Tibial nerve (tissue), 4 donors: ENCODE measurements around the gene RBBP8. TPM values are rescaled to one million over a fixed set of nuclear protein-coding genes. Genes with fewer than 3 reads are reported as not detected.

Source experiments
- DNase-seq, 2 donors: peaks; one replicate each; pipeline ENCODE4 v3.0.0-alpha.2; 2019; ENCODE audit warnings: low spot score in 2 of 2
- H3K27ac ChIP-seq, 4 donors: fragments of 200-600 bp; sonication (generic) in 3 of 4; one replicate each; pipeline ENCODE4 v1.5.1; 2017 to 2019; ENCODE audit warnings: mild to moderate bottlenecking in 1 of 4
- H3K27me3 ChIP-seq, 2 donors: fragments of 200-600 bp; sonication (generic) in 1 of 2; one replicate each; pipeline versions ENCODE4 v1.5.1 to v1.6.0; 2017 to 2019
- H3K36me3 ChIP-seq, 3 donors: fragments of 200-600 bp; sonication (generic); one replicate each; pipeline ENCODE4 v1.5.1; 2018 to 2019
- H3K4me1 ChIP-seq, 4 donors: fragments of 200-600 bp; sonication (generic) in 3 of 4; one replicate each; pipeline ENCODE4 v1.5.1; 2017 to 2019
- H3K4me3 ChIP-seq, 4 donors: fragments of 200-600 bp; sonication (generic) in 3 of 4; one replicate each; pipeline ENCODE4 v1.5.1; 2017 to 2019; ENCODE audit warnings: mild to moderate bottlenecking in 1 of 4, moderate library complexity in 1 of 4
- H3K9me3 ChIP-seq, 4 donors: fragments of 200-600 bp; sonication (generic) in 3 of 4; one replicate each; pipeline ENCODE4 v1.5.1; 2017 to 2019
- CTCF ChIP-seq, 5 experiments: fragments of 200-600 bp in 3 of 5; fragments of 450-650 bp in 2 of 5; sonication (generic) in 3 of 5; IDR thresholded peaks; one replicate each; pipeline ENCODE4 v1.5.1; 2016 to 2019; ENCODE audit warnings: antibody characterized with exemption in 5 of 5, mild to moderate bottlenecking in 3 of 5, moderate library complexity in 2 of 5
- EP300 ChIP-seq, 2 donors: sonication (generic); formaldehyde crosslinking; IDR thresholded peaks; one replicate each; pipeline ENCODE4 v1.6.1; 2017; ENCODE audit warnings: antibody characterized with exemption in 2 of 2, mild to moderate bottlenecking in 1 of 2
- POLR2A ChIP-seq, 2 donors: fragments of 450-650 bp; IDR thresholded peaks; one replicate each; pipeline ENCODE4 v1.6.1; 2017; ENCODE audit warnings: antibody characterized with exemption in 2 of 2, mild to moderate bottlenecking in 2 of 2, moderate library complexity in 2 of 2
- WGBS, 2 donors: methylation state at CpG; one replicate each; pipeline ENCODE4 v1.1.5; 2018; 5-methylcytosine and 5-hydroxymethylcytosine counted together
- total RNA-seq, 4 donors: library from RNA; depleted of rRNA; stranded (reverse); fragments of >200 nt; gene quantifications; one replicate each; pipeline ENCODE4 v1.1.0, GENCODE V29; 2016

The RBBP8 gene
- total RNA-seq, 4 donors from 2014 or later, result 8.3 to 43.8 (median 13.5) TPM

- 79 to 83% methylated on average over 2 of the region's 2 CpGs for WGBS, 2 donors
- TF ChIP-seq CTCF (IDR thresholded peaks at IDR 0.05) (peak; percentile 47 to 67 (median 58)), POLR2A (IDR thresholded peaks at IDR 0.05) (no peak)
Observed at GRCh38 chr18:22930089-22930713, 2.9 kb upstream of the RBBP8 start.

GRCh38 chr18:22932885-22933205, 283 bp upstream of the RBBP8 start:
- Histone ChIP-seq H3K36me3 (no peaks in the 10 kb centered on the region), H3K27ac (peak overlapping the region; percentile 93 to 96 (median 96)), H3K4me1 (peaks cover 0 to 8% (median 0%) of the 10 kb centered on the region in 4 donors), H3K4me3 (peak overlapping the region; percentile 54 to 84 (median 73)), H3K27me3 (no peaks in the 10 kb centered on the region), H3K9me3 (no peaks in the 10 kb centered on the region)
- no peak for TF ChIP-seq CTCF (IDR thresholded peaks at IDR 0.05)
- TF ChIP-seq EP300 (IDR thresholded peaks at IDR 0.05), result no peak
- TF ChIP-seq POLR2A (IDR thresholded peaks at IDR 0.05), result no peak
- WGBS, 2 donors, result 0 to 1% methylated on average over 17 of the region's 17 CpGs
- no peak for DNase-seq

More at GRCh38 chr18:22930089-22930713, 2.9 kb upstream of the RBBP8 start:
- Histone ChIP-seq H3K27me3 (no peaks in the 10 kb centered on the region), H3K4me1 (peaks cover 0 to 8% (median 0%) of the 10 kb centered on the region in 4 donors), H3K36me3 (no peaks in the 10 kb centered on the region), H3K4me3 (no peak overlapping the region), H3K9me3 (no peaks in the 10 kb centered on the region), H3K27ac (no peak overlapping the region)
- peak; percentile 61 to 92 for DNase-seq

- H3K27ac ChIP-seq, result peak overlapping the region; percentile 93 to 96 (median 96)
- peaks cover 0 to 1% (median 0%) of the 10 kb centered on the region in 3 donors for H3K36me3 ChIP-seq
- TF ChIP-seq EP300 (IDR thresholded peaks at IDR 0.05) (no peak), POLR2A (IDR thresholded peaks at IDR 0.05) (no peak), CTCF (IDR thresholded peaks at IDR 0.05) (no peak)
- H3K4me1 ChIP-seq, result peaks cover 0 to 8% (median 0%) of the 10 kb centered on the region in 4 donors
- no peaks in the 10 kb centered on the region for H3K27me3 ChIP-seq
- peak overlapping the region; percentile 54 to 84 (median 73) for H3K4me3 ChIP-seq
- no peaks in the 10 kb centered on the region for H3K9me3 ChIP-seq
- no peak for DNase-seq
- WGBS, 2 donors, result 12 to 15% methylated on average over 16 of the region's 16 CpGs
Observed at GRCh38 chr18:22933966-22934423, 867 bp downstream of the RBBP8 start.

GRCh38 chr18:22934789-22935188, 1.7 kb downstream of the RBBP8 start:
- WGBS, 2 donors, result 95 to 96% methylated on average over 1 of the region's 1 CpG
- no peaks in the 10 kb centered on the region for H3K9me3 ChIP-seq
- H3K27ac ChIP-seq, result no peak overlapping the region
- no peaks in the 10 kb centered on the region for H3K27me3 ChIP-seq
- H3K4me3 ChIP-seq, result no peak overlapping the region
- TF ChIP-seq POLR2A (IDR thresholded peaks at IDR 0.05) (no peak), CTCF (IDR thresholded peaks at IDR 0.05) (no peak), EP300 (IDR thresholded peaks at IDR 0.05) (no peak)
- DNase-seq, result no peak
- H3K36me3 ChIP-seq, result peaks cover 0 to 9% (median 0%) of the 10 kb centered on the region in 3 donors
- peaks cover 0 to 8% (median 0%) of the 10 kb centered on the region in 4 donors for H3K4me1 ChIP-seq

GRCh38 chr18:22935431-22935830, 2.3 kb downstream of the RBBP8 start:
- DNase-seq, result no peak
- TF ChIP-seq POLR2A (IDR thresholded peaks at IDR 0.05) (no peak), CTCF (IDR thresholded peaks at IDR 0.05) (no peak)
- WGBS, 2 donors, result 41 to 62% methylated on average over 1 of the region's 1 CpG
- Histone ChIP-seq H3K36me3 (peaks cover 0 to 10% (median 0%) of the 10 kb centered on the region in 3 donors), H3K4me1 (peaks cover 0 to 8% (median 0%) of the 10 kb centered on the region in 4 donors), H3K9me3 (no peaks in the 10 kb centered on the region), H3K27me3 (no peaks in the 10 kb centered on the region), H3K27ac (no peak overlapping the region), H3K4me3 (no peak overlapping the region)
